GM12878 (cell line): ENCODE data around the gene ATP6V0C. TPM values are rescaled to one million over a fixed set of nuclear protein-coding genes. Genes with fewer than 3 reads are reported as not detected.

Experiments used
- BMI1 ChIP-seq: fragments of 450-650 bp; IDR thresholded peaks from 2 replicates; pipeline ENCODE4 v1.6.1; 2016; ENCODE audit warnings: mild to moderate bottlenecking, moderate library complexity, borderline replicate concordance
- CBFB ChIP-seq: IDR thresholded peaks from 2 replicates; pipeline ENCODE4 v1.6.1; 2016; ENCODE audit warnings: antibody characterized with exemption, low read depth
- CBX3 ChIP-seq: fragments of 200-600 bp; sonication (generic); IDR thresholded peaks from 2 replicates; pipeline ENCODE4 v1.6.1; 2016; ENCODE audit warnings: low read depth, borderline replicate concordance
- CHD2 ChIP-seq: IDR thresholded peaks from 2 replicates; pipeline ENCODE4 v1.6.1; 2011; ENCODE audit warnings: low read depth, low read length, improper control_type of control experiment, borderline replicate concordance
- KDM1A ChIP-seq: fragments of 200-600 bp; sonication (generic); IDR thresholded peaks from 2 replicates; pipeline ENCODE4 v1.6.1; 2016; ENCODE audit warnings: borderline replicate concordance
- MEF2B ChIP-seq: fragments of 450-650 bp; IDR thresholded peaks from 2 replicates; pipeline ENCODE4 v1.6.1; 2018; ENCODE audit warnings: mild to moderate bottlenecking, moderate library complexity; ENCODE audit not compliant: partially characterized antibody, poor library complexity, severe bottlenecking
- MTA3 ChIP-seq: IDR thresholded peaks from 2 replicates; pipeline ENCODE4 v1.6.1; 2012; ENCODE audit warnings: low read length, inconsistent platforms, borderline replicate concordance
- NFYB ChIP-seq: IDR thresholded peaks from 2 replicates; pipeline ENCODE4 v1.6.1; 2011; ENCODE audit warnings: low read depth, mild to moderate bottlenecking, low read length, improper control_type of control experiment, moderate library complexity; ENCODE audit not compliant: insufficient read depth
- NRF1 ChIP-seq: conservative IDR thresholded peaks from 2 replicates; pipeline ENCODE4 v1.6.1; 2011; ENCODE audit warnings: mild to moderate bottlenecking, low read depth, low read length, improper control_type of control experiment
- PBX3 ChIP-seq: IDR thresholded peaks from 2 replicates; pipeline ENCODE4 v1.6.1; 2011; ENCODE audit warnings: mild to moderate bottlenecking, low read depth, low read length, moderate library complexity; ENCODE audit not compliant: insufficient replicate concordance
- SMAD1 ChIP-seq: fragments of 450-650 bp; IDR thresholded peaks from 2 replicates; pipeline ENCODE4 v1.6.1; 2018; ENCODE audit warnings: mild to moderate bottlenecking, low read depth; ENCODE audit not compliant: partially characterized antibody
- STAT3 ChIP-seq: IDR thresholded peaks from 2 replicates; pipeline ENCODE4 v1.6.1; 2011; ENCODE audit warnings: low read depth, low read length, improper control_type of control experiment
- USF2 ChIP-seq: IDR thresholded peaks from 2 replicates; pipeline ENCODE4 v1.6.1; 2011; ENCODE audit warnings: low read depth, low read length, improper control_type of control experiment, borderline replicate concordance
- ZNF24 ChIP-seq: fragments of 450-650 bp; IDR thresholded peaks from 2 replicates; pipeline ENCODE4 v1.6.1; 2017; ENCODE audit warnings: antibody characterized with exemption, mild to moderate bottlenecking
- ZZZ3 ChIP-seq: IDR thresholded peaks from 2 replicates; pipeline ENCODE4 v1.6.1; 2011; ENCODE audit warnings: low read depth; ENCODE audit not compliant: control insufficient read depth, insufficient read length
- polyA plus RNA-seq, 11 experiments: library from polyadenylated mRNA; depleted of rRNA in 4 of 11; unstranded in 6 of 11; stranded (reverse) in 5 of 11; fragments of >200 nt; fragmentation: Nextera tagmentation in 4 of 11; fragmentation: Illumina TruSeq in 1 of 11; extraction: Ambion mirVana in 4 of 11; extraction: Trizol in 1 of 11; gene quantifications; 1 replicate in 1 of 11; 2 replicates in 10 of 11; pipeline versions ENCODE4 v1.2.1 to v1.2.3, GENCODE V29; 2011 to 2016; ENCODE audit warnings: inconsistent platforms in 2 of 11, missing spikeins in 2 of 11, low read depth in 1 of 11
- total RNA-seq, 4 experiments: library from RNA; depleted of rRNA in 3 of 4; stranded (reverse); fragments of >200 nt in 3 of 4; fragmentation: Illumina TruSeq in 1 of 4; extraction: Trizol in 1 of 4; gene quantifications; 2 replicates each; pipeline versions ENCODE4 v1.2.1 to v1.2.3, GENCODE V29; 2013 to 2021
- TF ChIP-seq, protein P1 (sequence below): IDR thresholded peaks from 2 replicates; pipeline ENCODE4 v1.6.1; 2012; ENCODE audit warnings: mild to moderate bottlenecking, low read depth, low read length
- TF ChIP-seq, protein P2 (sequence below): fragments of 450-650 bp; IDR thresholded peaks from 2 replicates; pipeline ENCODE4 v1.6.1; 2017; ENCODE audit warnings: mild to moderate bottlenecking, low read depth, inconsistent platforms; ENCODE audit not compliant: poor library complexity, severe bottlenecking
- TF ChIP-seq, protein P3 (sequence below): fragments of 450-650 bp; formaldehyde crosslinking; IDR thresholded peaks from 2 replicates; pipeline ENCODE4 v1.5.0; 2022; ENCODE audit warnings: mild to moderate bottlenecking, missing genetic modification characterization

The ATP6V0C gene
- total and polyA plus RNA-seq, 10 of the 15 experiments (the other 5 are each of a cell fraction or from before 2014, with no cell fraction given), result 2.4 to 135 (median 18.4) TPM

DNA sequence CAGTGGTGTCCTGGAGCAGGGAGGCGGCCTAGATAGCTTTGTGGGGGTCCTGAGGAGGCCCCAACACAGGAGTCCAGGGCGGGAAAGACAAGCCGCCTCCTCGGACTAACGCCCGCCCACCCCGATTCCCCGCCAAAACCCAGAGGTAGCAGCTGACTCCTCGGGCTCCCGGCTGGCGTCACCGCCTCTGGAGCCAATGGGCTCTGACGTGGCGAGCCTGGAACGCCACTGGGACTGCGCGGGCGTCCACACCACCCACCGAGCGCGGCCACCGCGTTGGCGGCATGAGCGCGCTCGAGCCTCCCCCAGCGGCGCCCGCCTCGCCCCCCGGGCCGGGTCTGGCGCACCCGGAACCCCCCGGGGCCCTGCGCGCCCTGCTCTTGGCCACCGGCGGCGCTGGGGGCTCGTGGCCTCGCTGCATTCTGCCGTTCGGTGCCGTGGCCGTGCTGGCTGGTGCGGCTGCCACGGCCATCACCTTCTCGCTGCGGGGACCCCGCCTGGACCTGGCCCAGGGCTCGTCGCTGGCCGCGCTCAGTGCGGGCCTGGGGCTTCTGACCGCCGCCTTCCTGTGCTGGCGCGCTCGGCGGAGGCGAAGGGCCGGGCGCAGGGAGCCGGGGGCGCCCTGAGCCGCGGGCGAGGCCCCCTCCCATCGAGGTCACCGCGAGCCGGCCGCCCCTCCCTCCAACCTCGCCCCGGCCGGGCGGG lies 46.1 kb upstream of the ATP6V0C start (continued):
- TF ChIP-seq, protein P1, sequence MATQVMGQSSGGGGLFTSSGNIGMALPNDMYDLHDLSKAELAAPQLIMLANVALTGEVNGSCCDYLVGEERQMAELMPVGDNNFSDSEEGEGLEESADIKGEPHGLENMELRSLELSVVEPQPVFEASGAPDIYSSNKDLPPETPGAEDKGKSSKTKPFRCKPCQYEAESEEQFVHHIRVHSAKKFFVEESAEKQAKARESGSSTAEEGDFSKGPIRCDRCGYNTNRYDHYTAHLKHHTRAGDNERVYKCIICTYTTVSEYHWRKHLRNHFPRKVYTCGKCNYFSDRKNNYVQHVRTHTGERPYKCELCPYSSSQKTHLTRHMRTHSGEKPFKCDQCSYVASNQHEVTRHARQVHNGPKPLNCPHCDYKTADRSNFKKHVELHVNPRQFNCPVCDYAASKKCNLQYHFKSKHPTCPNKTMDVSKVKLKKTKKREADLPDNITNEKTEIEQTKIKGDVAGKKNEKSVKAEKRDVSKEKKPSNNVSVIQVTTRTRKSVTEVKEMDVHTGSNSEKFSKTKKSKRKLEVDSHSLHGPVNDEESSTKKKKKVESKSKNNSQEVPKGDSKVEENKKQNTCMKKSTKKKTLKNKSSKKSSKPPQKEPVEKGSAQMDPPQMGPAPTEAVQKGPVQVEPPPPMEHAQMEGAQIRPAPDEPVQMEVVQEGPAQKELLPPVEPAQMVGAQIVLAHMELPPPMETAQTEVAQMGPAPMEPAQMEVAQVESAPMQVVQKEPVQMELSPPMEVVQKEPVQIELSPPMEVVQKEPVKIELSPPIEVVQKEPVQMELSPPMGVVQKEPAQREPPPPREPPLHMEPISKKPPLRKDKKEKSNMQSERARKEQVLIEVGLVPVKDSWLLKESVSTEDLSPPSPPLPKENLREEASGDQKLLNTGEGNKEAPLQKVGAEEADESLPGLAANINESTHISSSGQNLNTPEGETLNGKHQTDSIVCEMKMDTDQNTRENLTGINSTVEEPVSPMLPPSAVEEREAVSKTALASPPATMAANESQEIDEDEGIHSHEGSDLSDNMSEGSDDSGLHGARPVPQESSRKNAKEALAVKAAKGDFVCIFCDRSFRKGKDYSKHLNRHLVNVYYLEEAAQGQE, result no peak
- TF ChIP-seq MEF2B (no peak), STAT3 (no peak), CBX3 (no peak), KDM1A (no peak), PBX3 (no peak), CHD2 (no peak), ZZZ3 (no peak), ZNF24 (no peak), CBFB (no peak), NFYB (peak; percentile 29; the same call in 1 of the 2 replicates), BMI1 (no peak), USF2 (no peak), SMAD1 (no peak), MTA3 (no peak), NRF1 (no peak)
- TF ChIP-seq, protein P2, sequence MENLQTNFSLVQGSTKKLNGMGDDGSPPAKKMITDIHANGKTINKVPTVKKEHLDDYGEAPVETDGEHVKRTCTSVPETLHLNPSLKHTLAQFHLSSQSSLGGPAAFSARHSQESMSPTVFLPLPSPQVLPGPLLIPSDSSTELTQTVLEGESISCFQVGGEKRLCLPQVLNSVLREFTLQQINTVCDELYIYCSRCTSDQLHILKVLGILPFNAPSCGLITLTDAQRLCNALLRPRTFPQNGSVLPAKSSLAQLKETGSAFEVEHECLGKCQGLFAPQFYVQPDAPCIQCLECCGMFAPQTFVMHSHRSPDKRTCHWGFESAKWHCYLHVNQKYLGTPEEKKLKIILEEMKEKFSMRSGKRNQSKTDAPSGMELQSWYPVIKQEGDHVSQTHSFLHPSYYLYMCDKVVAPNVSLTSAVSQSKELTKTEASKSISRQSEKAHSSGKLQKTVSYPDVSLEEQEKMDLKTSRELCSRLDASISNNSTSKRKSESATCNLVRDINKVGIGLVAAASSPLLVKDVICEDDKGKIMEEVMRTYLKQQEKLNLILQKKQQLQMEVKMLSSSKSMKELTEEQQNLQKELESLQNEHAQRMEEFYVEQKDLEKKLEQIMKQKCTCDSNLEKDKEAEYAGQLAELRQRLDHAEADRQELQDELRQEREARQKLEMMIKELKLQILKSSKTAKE, result no peak
- TF ChIP-seq, protein P3, sequence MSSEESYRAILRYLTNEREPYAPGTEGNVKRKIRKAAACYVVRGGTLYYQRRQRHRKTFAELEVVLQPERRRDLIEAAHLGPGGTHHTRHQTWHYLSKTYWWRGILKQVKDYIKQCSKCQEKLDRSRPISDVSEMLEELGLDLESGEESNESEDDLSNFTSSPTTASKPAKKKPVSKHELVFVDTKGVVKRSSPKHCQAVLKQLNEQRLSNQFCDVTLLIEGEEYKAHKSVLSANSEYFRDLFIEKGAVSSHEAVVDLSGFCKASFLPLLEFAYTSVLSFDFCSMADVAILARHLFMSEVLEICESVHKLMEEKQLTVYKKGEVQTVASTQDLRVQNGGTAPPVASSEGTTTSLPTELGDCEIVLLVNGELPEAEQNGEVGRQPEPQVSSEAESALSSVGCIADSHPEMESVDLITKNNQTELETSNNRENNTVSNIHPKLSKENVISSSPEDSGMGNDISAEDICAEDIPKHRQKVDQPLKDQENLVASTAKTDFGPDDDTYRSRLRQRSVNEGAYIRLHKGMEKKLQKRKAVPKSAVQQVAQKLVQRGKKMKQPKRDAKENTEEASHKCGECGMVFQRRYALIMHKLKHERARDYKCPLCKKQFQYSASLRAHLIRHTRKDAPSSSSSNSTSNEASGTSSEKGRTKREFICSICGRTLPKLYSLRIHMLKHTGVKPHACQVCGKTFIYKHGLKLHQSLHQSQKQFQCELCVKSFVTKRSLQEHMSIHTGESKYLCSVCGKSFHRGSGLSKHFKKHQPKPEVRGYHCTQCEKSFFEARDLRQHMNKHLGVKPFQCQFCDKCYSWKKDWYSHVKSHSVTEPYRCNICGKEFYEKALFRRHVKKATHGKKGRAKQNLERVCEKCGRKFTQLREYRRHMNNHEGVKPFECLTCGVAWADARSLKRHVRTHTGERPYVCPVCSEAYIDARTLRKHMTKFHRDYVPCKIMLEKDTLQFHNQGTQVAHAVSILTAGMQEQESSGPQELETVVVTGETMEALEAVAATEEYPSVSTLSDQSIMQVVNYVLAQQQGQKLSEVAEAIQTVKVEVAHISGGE (CRISPR knock-in tag), result no peak
